Ishikawa (cell line): ENCODE measurements around the gene TLCD1.

Source experiments
- CEBPB ChIP-seq: IDR thresholded peaks from 2 replicates; pipeline ENCODE4 v1.6.1; 2012
- EGR1 ChIP-seq: IDR thresholded peaks from 2 replicates; pipeline ENCODE4 v1.6.1; 2012
- EP300 ChIP-seq: IDR thresholded peaks from 2 replicates; pipeline ENCODE4 v1.6.1; 2012; ENCODE audit warnings: borderline replicate concordance
- FOXM1 ChIP-seq: IDR thresholded peaks from 2 replicates; pipeline ENCODE4 v1.6.1; 2012; ENCODE audit warnings: low read depth, borderline replicate concordance
- NFIC ChIP-seq: IDR thresholded peaks from 2 replicates; pipeline ENCODE4 v1.6.1; 2012
- TAF1 ChIP-seq: IDR thresholded peaks from 2 replicates; pipeline ENCODE4 v1.6.1; 2012; ENCODE audit warnings: low read depth, mild to moderate bottlenecking
- TEAD4 ChIP-seq: IDR thresholded peaks from 2 replicates; pipeline ENCODE4 v1.6.1; 2012
- YY1 ChIP-seq: IDR thresholded peaks from 2 replicates; pipeline ENCODE4 v1.6.1; 2012; ENCODE audit warnings: low read depth
- TF ChIP-seq, protein P1 (sequence below): IDR thresholded peaks from 2 replicates; pipeline ENCODE4 v1.6.1; 2012; ENCODE audit warnings: low read depth, mild to moderate bottlenecking

DNA sequence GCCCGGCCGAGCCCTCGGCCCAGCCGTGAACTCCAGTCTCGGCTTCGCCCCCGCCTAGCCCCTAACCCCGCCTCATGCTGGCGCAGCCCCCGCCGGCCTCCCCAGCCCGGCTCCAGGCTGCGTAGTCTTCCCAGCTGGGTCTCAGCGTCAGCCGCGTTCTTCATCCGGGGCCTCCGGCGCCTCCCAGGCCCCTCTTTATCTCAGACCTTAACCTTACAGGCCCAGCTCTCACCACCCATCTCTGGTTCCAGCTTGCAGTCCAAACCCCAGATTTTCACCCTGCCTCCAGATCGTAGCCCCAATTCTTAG, 14.4 kb downstream of the TLCD1 start, which contains the start of gene PROCA1:
- no peak for TF ChIP-seq TEAD4
- TF ChIP-seq NFIC = no peak
- TF ChIP-seq EP300 = no peak
- TF ChIP-seq EGR1 = no peak
- no peak for TF ChIP-seq CEBPB
- TF ChIP-seq, protein P1, sequence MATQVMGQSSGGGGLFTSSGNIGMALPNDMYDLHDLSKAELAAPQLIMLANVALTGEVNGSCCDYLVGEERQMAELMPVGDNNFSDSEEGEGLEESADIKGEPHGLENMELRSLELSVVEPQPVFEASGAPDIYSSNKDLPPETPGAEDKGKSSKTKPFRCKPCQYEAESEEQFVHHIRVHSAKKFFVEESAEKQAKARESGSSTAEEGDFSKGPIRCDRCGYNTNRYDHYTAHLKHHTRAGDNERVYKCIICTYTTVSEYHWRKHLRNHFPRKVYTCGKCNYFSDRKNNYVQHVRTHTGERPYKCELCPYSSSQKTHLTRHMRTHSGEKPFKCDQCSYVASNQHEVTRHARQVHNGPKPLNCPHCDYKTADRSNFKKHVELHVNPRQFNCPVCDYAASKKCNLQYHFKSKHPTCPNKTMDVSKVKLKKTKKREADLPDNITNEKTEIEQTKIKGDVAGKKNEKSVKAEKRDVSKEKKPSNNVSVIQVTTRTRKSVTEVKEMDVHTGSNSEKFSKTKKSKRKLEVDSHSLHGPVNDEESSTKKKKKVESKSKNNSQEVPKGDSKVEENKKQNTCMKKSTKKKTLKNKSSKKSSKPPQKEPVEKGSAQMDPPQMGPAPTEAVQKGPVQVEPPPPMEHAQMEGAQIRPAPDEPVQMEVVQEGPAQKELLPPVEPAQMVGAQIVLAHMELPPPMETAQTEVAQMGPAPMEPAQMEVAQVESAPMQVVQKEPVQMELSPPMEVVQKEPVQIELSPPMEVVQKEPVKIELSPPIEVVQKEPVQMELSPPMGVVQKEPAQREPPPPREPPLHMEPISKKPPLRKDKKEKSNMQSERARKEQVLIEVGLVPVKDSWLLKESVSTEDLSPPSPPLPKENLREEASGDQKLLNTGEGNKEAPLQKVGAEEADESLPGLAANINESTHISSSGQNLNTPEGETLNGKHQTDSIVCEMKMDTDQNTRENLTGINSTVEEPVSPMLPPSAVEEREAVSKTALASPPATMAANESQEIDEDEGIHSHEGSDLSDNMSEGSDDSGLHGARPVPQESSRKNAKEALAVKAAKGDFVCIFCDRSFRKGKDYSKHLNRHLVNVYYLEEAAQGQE = no peak
- no peak for TF ChIP-seq TAF1
- no peak for TF ChIP-seq YY1
- no peak for TF ChIP-seq FOXM1
